Fibroblast of lung (primary cell): ENCODE data around the gene TM9SF4. TPM values are rescaled to one million over a fixed set of nuclear protein-coding genes. Genes with fewer than 3 reads are reported as not detected.

Experiments used
- polyA plus RNA-seq, 2 donors: library from polyadenylated mRNA; depleted of rRNA in 1 of 2; stranded (reverse) in 1 of 2; unstranded in 1 of 2; fragments of >200 nt; gene quantifications; 2 replicates each; pipeline ENCODE4 v1.2.1, GENCODE V29; 2011 to 2012; ENCODE audit warnings: missing spikeins in 1 of 2
- total RNA-seq: library from RNA; depleted of rRNA; stranded (reverse); fragments of >200 nt; gene quantifications from 2 replicates; pipeline ENCODE4 v1.2.1, GENCODE V29; 2014

TM9SF4 gene
- total and polyA plus RNA-seq, 2 donors (not counting 1 experiment from before 2014, with no cell fraction given): 33.5 to 71.3 TPM

Other genes with a start within 250 kb of the TM9SF4 start
- not detected in 2 replicates for gene DUSP15, start 239.2 kb upstream of the TM9SF4 start, total RNA-seq
- 0.14 TPM in 1 of 2 replicates, not detected in the other for gene DUSP15, start 239.2 kb upstream of the TM9SF4 start, polyA plus RNA-seq
- gene TTLL9, start 239.1 kb upstream of the TM9SF4 start, total RNA-seq: not detected in 2 replicates
- gene TTLL9, start 239.1 kb upstream of the TM9SF4 start, polyA plus RNA-seq: 0.05 TPM in 1 of 2 replicates, not detected in the other
- 3.9 and 5.4 TPM in 2 replicates for gene PDRG1, start 157.7 kb upstream of the TM9SF4 start, total RNA-seq
- 14.0 and 14.5 TPM in 2 replicates for gene PDRG1, start 157.7 kb upstream of the TM9SF4 start, polyA plus RNA-seq
- gene XKR7, start 141.6 kb upstream of the TM9SF4 start, total RNA-seq: not detected in 2 replicates
- not detected in 2 replicates for gene XKR7, start 141.6 kb upstream of the TM9SF4 start, polyA plus RNA-seq
- not detected in 2 replicates for gene CCM2L, start 99.3 kb upstream of the TM9SF4 start, total RNA-seq
- not detected in 2 replicates for gene CCM2L, start 99.3 kb upstream of the TM9SF4 start, polyA plus RNA-seq
- not detected in 2 replicates for gene HCK, start 57.5 kb upstream of the TM9SF4 start, total RNA-seq
- not detected in 2 replicates for gene HCK, start 57.5 kb upstream of the TM9SF4 start, polyA plus RNA-seq
- 1.5 and 2.3 TPM in 2 replicates for gene PLAGL2, start 98.0 kb downstream of the TM9SF4 start, total RNA-seq
- 1.6 and 2.3 TPM in 2 replicates for gene PLAGL2, start 98.0 kb downstream of the TM9SF4 start, polyA plus RNA-seq
- 23.4 and 32.4 TPM in 2 replicates for gene POFUT1, start 98.2 kb downstream of the TM9SF4 start, total RNA-seq
- gene POFUT1, start 98.2 kb downstream of the TM9SF4 start, polyA plus RNA-seq: 39.6 and 41.0 TPM in 2 replicates
- 27.6 and 27.7 TPM in 2 replicates for gene KIF3B, start 167.9 kb downstream of the TM9SF4 start, total RNA-seq
- gene KIF3B, start 167.9 kb downstream of the TM9SF4 start, polyA plus RNA-seq: 32.9 and 35.6 TPM in 2 replicates
- gene ASXL1, start 248.6 kb downstream of the TM9SF4 start, total RNA-seq: 29.3 and 41.1 TPM in 2 replicates
- gene ASXL1, start 248.6 kb downstream of the TM9SF4 start, polyA plus RNA-seq: 38.0 and 39.1 TPM in 2 replicates